Activated T-helper 17 cell treated with anti-CD3 and anti-CD28 coated beads, Interleukin-2, amount 50 U/mL, for 72 hours (primary cell): Measurements from ENCODE around the gene PRKCZ. TPM values are rescaled to one million over a fixed set of nuclear protein-coding genes. Genes with fewer than 3 reads are reported as not detected.

Experiments used
- ATAC-seq: fragments of 150-1000 bp; cut with Tn5 transposase; replicated peaks from 2 replicates; pipeline ENCODE4 v1.10.0; 2021; ENCODE audit warnings: mild to moderate bottlenecking, moderate library complexity
- H3K27ac Mint-ChIP-seq: one replicate; pipeline ENCODE4 v1.8.0; 2022; ENCODE audit warnings: mixed read lengths
- H3K27me3 Mint-ChIP-seq: one replicate; pipeline ENCODE4 v1.8.0; 2022; ENCODE audit warnings: mixed read lengths
- H3K36me3 Mint-ChIP-seq: one replicate; pipeline ENCODE4 v1.8.0; 2022; ENCODE audit warnings: low read depth, mild to moderate bottlenecking, mixed read lengths
- H3K4me1 Mint-ChIP-seq: one replicate; pipeline ENCODE4 v1.8.0; 2022; ENCODE audit warnings: mixed read lengths
- H3K4me3 Mint-ChIP-seq: one replicate; pipeline ENCODE4 v1.8.0; 2022; ENCODE audit warnings: mild to moderate bottlenecking, mixed read lengths
- H3K9me3 Mint-ChIP-seq: one replicate; pipeline ENCODE4 v1.8.0; 2022; ENCODE audit warnings: mixed read lengths
- total RNA-seq, 2 donors: library from RNA; stranded (reverse); gene quantifications; one replicate each; pipeline ENCODE4 v1.2.3, GENCODE V29; 2022

The PRKCZ gene
- total RNA-seq, 2 donors from 2014 or later, result 12.2 to 24.7 TPM

DNA sequence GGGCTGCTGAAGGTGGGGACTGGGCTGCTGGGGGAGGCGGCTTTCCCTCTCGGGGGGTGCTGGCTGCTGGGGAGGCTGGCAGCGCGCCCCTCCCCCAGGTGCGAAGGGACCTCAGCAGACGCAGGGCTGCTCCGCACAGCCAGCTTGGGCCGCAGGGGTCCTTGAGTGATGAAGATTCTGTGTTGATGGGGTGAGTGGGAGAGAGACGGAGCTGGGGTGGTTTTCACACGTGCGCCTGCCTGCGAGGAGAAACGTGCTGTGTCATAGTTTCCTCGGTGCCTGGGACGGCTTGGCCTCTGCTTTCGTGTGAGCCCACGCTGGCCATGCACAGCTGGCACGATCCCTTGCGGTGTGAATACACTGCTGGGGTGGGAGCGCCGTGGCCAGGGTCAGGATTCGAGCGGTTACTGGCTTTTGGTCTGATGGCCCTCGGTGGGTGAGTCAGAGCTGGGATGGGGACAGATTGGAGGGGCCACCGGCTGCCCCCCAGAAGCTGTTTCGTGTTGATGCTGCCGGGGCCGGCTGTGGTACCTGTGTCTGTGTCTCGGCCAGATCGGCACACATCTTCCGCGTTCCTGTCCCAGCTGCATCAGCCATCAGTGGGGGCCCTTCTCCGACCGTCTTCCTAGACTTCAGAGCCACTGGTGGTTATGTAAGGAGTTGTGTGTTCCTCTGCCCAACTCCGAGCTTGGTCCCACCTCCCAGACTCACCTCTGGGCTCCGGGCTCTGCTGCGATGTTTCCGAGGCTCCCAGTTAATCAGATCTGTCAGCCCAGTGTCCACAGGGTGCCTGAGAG lies 24.9 kb downstream of the PRKCZ start:
- Mint-ChIP-seq H3K9me3 (peaks cover 17% of the 10 kb centered on the region), H3K27me3 (no peaks in the 10 kb centered on the region), H3K4me1 (peaks cover 6% of the 10 kb centered on the region), H3K36me3 (peaks cover 40% of the 10 kb centered on the region), H3K27ac (no peak overlapping the region), H3K4me3 (no peak overlapping the region)
- no peak for ATAC-seq

DNA sequence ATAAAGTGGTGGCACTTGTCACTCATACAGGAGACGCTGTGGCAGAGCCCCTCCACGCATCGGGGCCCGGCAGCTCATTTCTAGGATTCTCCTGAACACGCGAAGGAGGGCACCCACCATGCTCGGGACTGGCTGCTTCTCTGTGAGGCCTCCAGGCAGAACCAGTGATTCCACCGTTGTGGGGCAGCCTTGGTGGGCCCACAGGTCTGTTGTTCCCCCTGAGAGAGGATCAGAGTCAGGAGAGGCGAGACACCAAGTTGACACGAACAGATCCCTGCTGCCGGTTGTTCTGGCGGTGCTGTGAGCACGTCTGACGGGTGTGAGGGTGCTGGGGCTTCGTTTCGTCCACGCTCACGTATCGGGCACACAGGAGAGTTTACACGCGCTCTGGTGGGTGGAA lies 26.6 kb downstream of the PRKCZ start:
- Mint-ChIP-seq H3K36me3 (peaks cover 40% of the 10 kb centered on the region), H3K4me1 (peaks cover 4% of the 10 kb centered on the region), H3K27me3 (no peaks in the 10 kb centered on the region), H3K27ac (no peak overlapping the region), H3K9me3 (peaks cover 17% of the 10 kb centered on the region), H3K4me3 (no peak overlapping the region)
- no peak for ATAC-seq

DNA sequence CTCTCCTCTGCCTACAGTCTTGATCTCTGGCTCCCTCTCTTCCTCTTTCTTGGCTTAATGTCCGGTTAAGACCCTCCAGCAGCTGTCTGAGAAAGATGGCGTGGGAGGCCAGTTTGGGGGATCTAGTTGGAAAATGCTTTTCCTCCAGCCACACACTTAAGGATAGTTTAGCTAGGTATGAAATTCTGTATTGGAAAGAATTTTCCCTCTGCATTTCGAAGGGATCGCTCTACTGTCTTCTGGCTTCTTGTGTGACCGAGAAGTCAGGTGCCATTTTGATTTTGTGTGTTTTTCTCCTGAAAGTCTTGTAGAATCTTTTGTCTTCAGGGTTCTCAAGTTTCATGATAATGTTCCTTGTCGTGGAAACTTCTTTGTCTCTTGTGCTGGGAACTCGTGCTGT lies 28.0 kb downstream of the PRKCZ start:
- H3K4me1 Mint-ChIP-seq, result no peaks in the 10 kb centered on the region
- peaks cover 40% of the 10 kb centered on the region for H3K36me3 Mint-ChIP-seq
- H3K9me3 Mint-ChIP-seq, result peaks cover 17% of the 10 kb centered on the region
- no peak overlapping the region for H3K27ac Mint-ChIP-seq
- no peak overlapping the region for H3K4me3 Mint-ChIP-seq
- ATAC-seq, result no peak
- H3K27me3 Mint-ChIP-seq, result no peaks in the 10 kb centered on the region

DNA sequence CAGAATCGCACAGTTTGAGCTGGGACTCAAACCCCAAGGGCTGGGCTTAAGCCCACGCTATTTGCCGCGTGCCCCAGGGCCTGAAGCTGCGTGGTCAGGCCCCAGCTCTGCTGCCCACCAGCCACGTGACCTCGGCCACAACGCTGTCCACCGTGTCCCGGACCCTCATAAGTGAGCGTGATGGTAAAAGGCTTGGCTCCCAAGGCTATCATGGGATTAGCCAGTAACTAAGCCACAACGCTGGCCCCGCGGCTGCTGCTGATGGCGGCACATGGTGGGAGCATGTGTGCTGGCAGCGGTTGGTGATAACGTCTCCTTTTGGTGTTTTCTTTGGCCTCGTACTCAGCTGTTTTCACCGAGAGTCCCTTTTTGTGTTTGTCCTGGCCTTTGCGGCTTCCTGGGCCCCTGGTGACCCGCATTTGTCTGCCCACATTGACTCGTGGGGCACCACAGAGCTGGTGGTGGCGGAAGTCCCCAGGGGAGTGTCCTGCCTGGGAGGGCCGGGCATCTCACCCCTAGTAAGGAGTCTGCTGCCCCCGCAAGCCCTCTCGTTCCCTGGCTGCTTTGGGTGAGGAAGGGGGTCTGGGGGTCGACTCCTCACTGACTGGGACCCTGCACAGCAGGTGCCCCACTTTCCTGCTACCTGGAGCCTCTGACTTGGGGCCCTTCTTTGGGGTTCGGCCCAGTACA lies 29.3 kb downstream of the PRKCZ start:
- Mint-ChIP-seq H3K27me3 (no peaks in the 10 kb centered on the region), H3K36me3 (peaks cover 40% of the 10 kb centered on the region), H3K27ac (no peak overlapping the region), H3K9me3 (peaks cover 17% of the 10 kb centered on the region), H3K4me1 (no peaks in the 10 kb centered on the region), H3K4me3 (no peak overlapping the region)
- no peak for ATAC-seq

DNA sequence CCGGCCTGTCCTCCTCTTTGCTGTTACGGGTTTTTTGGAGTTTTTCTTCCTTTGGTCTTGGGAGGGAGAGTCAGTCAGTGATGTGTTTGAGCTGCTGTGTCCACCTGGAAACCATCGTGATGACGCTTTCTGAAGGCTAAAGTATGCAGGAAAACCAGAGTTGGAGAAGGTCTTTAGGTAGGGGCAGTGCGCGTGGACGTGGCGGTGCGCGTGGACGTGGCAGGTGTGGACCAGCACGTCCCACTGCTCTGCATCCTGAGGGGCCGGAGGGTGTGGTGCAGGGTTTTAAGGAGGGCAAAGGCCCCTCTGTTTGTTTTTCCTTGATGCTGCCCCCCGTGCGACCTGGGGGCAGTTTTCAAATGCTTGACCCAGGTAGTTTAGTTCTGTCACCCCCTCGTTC lies 29.9 kb downstream of the PRKCZ start:
- no peaks in the 10 kb centered on the region for H3K27me3 Mint-ChIP-seq
- H3K4me1 Mint-ChIP-seq, result no peaks in the 10 kb centered on the region
- H3K9me3 Mint-ChIP-seq, result peaks cover 17% of the 10 kb centered on the region
- no peak overlapping the region for H3K4me3 Mint-ChIP-seq
- H3K36me3 Mint-ChIP-seq, result peaks cover 38% of the 10 kb centered on the region
- H3K27ac Mint-ChIP-seq, result no peak overlapping the region
- ATAC-seq, result no peak

DNA sequence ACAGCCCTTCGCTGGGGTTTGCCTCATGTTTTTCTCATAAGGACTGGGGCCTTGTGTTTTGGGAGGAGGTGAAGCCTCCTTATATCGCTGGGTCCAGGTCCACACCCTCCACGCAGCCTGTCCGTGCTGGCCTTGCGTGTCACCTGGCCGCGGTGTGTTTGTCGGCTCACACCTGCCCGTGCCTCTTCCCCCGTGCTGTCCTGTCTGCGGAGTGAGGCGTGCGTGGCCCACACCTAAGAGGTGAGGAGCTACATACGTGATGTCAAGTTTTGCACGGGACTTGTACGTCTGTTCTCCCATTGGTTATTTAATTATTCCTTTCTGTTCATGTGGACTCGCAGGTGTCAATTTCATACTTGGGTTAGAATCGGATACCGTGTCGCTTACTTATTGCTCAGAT lies 30.7 kb downstream of the PRKCZ start:
- H3K36me3 Mint-ChIP-seq, result peaks cover 30% of the 10 kb centered on the region
- H3K27ac Mint-ChIP-seq, result no peak overlapping the region
- no peak overlapping the region for H3K4me3 Mint-ChIP-seq
- H3K4me1 Mint-ChIP-seq, result no peaks in the 10 kb centered on the region
- no peaks in the 10 kb centered on the region for H3K27me3 Mint-ChIP-seq
- peaks cover 17% of the 10 kb centered on the region for H3K9me3 Mint-ChIP-seq
- no peak for ATAC-seq

DNA sequence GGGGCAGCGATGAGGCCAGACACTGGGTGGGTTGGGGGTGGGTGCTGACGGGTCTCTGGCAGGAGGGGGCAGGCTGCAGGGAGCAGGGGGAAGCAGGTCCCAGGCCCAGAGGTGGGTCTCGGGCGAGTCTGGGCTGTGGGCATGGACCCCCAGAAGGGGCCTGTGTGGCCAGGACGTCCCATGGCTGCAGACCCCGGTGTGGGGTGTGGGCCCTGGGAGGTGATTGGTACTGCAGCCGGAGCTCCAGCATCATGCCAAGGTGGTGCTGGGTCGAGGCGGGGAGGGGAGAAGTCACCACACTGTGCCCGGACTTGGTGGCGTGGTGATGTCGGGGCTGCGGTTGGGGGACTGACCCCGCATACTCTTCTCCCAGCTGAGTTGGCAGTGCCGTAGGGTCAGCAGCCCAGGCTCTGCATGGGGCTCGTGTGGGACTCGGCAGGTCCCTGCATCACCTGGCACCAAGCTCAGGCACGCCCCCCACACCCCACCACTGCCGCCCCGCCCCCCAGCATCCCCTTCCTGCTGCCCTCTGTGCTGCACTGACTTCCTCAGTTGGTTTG lies 31.2 kb downstream of the PRKCZ start:
- Mint-ChIP-seq H3K4me3 (no peak overlapping the region), H3K4me1 (no peaks in the 10 kb centered on the region), H3K27me3 (no peaks in the 10 kb centered on the region), H3K9me3 (peaks cover 17% of the 10 kb centered on the region), H3K27ac (no peak overlapping the region), H3K36me3 (peaks cover 25% of the 10 kb centered on the region)
- no peak for ATAC-seq

DNA sequence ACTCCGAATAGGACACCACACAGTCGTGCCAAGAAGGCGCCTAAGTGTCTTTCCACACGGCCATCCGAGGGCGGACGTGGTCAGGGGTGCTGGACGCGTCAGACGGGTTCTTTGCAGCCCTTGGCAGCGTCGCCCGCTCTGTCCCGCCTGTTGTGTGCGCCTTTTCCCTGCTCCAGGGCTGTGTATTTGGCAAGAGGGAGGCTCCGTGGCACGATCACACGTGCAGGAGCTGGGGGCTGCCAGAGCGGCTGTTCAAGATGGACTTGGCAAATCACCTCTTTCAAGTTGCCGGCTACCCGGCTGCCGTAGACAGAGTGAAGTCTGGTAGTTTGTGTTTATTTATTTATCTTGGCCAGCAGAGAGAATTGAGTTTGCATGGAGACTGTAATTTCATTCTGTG lies 31.9 kb downstream of the PRKCZ start:
- Mint-ChIP-seq H3K4me3 (no peak overlapping the region), H3K27me3 (no peaks in the 10 kb centered on the region), H3K9me3 (peaks cover 16% of the 10 kb centered on the region), H3K4me1 (no peaks in the 10 kb centered on the region), H3K27ac (no peak overlapping the region), H3K36me3 (peaks cover 18% of the 10 kb centered on the region)
- no peak for ATAC-seq

DNA sequence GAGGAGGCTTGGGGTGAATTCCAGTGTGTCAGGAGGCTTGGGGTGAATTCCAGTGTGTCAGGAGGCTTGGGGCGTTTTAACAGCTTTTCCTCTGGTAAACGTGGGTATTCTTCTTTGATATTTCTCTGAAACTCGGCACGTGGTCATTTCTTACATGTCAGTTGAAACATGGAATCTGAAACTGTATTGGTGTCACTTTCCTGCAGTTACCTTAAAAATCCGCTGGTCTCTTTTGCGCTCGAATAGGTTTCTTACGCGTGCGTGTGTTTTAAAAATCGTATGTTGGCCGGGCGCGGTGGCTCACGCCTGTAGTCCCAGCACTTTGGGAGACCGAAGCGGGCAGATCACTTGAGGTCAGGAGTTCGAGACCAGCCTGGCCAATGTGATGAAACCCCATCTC lies 33.5 kb downstream of the PRKCZ start:
- no peak for ATAC-seq
- Mint-ChIP-seq H3K9me3 (peaks cover 1% of the 10 kb centered on the region), H3K4me1 (no peaks in the 10 kb centered on the region), H3K4me3 (no peak overlapping the region), H3K27me3 (no peaks in the 10 kb centered on the region), H3K27ac (no peak overlapping the region), H3K36me3 (peaks cover 2% of the 10 kb centered on the region)

DNA sequence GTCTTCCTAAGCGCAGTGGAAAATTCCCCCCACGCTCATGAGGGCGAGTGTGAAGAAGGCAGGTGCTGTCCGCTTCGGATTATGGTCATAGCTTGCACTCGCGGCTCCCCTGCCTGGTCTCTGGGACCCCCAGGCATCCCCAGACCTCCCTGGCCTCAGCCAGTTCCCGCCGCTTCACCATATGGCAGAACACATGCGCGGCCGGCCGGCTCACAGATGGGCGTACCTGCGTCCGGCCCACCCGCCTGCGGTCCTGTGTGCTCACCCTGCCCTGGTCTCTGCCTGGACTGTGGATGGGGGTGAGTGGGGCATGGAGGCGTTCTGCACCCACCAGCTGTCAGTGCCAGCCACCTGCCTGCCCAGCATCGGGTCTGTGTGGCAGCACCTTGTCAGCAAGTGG lies 34.1 kb downstream of the PRKCZ start:
- H3K27ac Mint-ChIP-seq, result no peak overlapping the region
- H3K9me3 Mint-ChIP-seq, result no peaks in the 10 kb centered on the region
- no peak for ATAC-seq
- no peaks in the 10 kb centered on the region for H3K4me1 Mint-ChIP-seq
- H3K4me3 Mint-ChIP-seq, result no peak overlapping the region
- H3K36me3 Mint-ChIP-seq, result no peaks in the 10 kb centered on the region
- no peaks in the 10 kb centered on the region for H3K27me3 Mint-ChIP-seq

DNA sequence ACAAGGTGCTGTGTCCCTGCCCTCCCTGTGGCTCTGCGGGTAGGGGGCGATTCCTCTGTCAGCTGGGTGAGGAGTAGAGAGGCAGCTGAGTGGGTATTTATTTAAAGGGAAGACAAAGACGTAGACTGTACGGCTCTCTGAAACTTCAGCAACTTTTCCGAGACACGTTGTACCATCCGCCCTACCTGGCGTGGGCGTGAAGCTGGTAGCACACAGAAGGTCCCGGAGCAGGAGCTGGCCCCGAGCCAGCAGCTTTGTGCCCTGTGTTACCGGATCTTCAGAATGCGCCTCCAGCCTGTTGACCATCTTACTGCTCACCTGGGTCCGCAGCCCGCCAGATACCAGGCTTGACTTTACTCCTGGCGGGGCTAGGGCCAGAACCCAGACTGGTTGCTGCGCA lies 34.9 kb downstream of the PRKCZ start:
- Mint-ChIP-seq H3K36me3 (no peaks in the 10 kb centered on the region), H3K27me3 (no peaks in the 10 kb centered on the region), H3K9me3 (no peaks in the 10 kb centered on the region), H3K27ac (no peak overlapping the region), H3K4me1 (no peaks in the 10 kb centered on the region), H3K4me3 (no peak overlapping the region)
- ATAC-seq, result no peak

DNA sequence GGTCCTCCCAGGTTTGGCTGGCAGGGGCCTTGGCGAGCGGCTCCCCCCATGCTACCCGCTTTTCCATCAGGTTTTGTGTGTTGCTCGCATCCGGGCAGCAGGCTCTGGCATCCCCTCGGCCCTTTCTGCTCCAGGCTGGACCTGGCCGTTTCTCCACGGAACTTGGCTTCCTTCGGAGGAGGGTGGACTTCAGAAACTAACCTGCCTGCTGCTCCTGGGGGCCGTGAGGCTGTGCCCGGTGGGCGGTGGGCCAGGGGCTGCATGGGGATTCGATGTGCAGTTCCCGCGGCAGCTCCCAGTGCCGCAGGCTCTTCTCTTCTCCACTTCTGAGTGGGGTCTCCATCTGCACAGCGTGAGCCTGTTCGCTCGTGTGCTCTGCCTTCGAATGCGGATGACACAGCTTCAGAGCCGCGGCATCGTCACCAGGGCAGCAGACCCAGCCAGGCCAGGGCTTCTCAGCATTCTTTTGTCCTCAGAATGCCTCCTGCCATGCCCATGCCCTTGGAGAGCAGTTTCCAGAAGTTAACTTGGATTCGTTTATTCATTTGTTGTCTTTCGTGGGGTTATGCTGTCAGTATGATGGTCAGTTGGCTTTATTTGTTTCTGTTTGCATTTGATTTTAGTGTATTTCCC lies 36.4 kb downstream of the PRKCZ start:
- H3K36me3 Mint-ChIP-seq, result no peaks in the 10 kb centered on the region
- H3K9me3 Mint-ChIP-seq, result no peaks in the 10 kb centered on the region
- H3K4me3 Mint-ChIP-seq, result no peak overlapping the region
- H3K4me1 Mint-ChIP-seq, result peaks cover 3% of the 10 kb centered on the region
- H3K27me3 Mint-ChIP-seq, result no peaks in the 10 kb centered on the region
- no peak for ATAC-seq
- no peak overlapping the region for H3K27ac Mint-ChIP-seq

DNA sequence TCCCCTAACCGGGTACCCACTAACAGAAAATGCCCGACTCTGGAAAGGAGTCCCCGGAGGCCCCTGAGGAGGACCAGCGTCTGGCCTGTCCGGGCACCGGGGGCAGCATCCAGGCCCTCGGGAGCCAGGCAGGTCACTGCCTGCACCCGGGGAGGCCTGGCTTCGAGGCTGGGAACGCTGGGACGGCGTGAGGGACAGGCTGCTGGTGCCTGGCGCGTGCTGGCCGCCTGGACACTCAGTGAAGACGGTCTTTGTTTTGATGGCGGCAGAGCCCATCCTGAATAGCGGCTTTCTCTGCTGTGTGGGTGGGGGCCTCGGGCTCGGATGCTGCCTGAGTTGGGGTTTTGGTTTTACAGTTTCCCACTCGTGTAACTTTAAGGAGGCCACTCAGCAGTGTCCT lies 37.6 kb downstream of the PRKCZ start:
- Mint-ChIP-seq H3K4me3 (no peak overlapping the region), H3K27me3 (no peaks in the 10 kb centered on the region), H3K36me3 (no peaks in the 10 kb centered on the region), H3K27ac (no peak overlapping the region), H3K4me1 (peaks cover 4% of the 10 kb centered on the region), H3K9me3 (no peaks in the 10 kb centered on the region)
- no peak for ATAC-seq

DNA sequence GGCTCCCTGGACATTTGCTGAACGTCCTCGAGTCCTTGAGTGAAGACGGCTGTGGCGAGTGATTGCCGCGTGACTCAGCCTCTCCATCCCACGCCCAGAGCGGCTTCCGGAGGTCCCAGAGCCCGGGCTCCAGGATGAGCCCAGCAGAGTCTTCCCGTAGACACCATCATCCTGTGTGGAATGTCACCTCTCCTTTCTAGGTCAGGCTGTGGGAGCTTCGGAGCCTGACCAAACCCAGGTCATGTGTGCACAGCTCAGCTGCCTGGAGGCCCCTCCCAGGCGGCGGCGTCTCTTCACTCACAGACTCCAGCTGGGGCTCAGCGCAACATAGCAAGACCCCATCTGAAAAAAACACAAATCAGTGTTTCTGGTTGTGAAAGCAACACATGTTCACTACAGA lies 38.2 kb downstream of the PRKCZ start:
- Mint-ChIP-seq H3K36me3 (no peaks in the 10 kb centered on the region), H3K27ac (no peak overlapping the region), H3K27me3 (no peaks in the 10 kb centered on the region)

DNA sequence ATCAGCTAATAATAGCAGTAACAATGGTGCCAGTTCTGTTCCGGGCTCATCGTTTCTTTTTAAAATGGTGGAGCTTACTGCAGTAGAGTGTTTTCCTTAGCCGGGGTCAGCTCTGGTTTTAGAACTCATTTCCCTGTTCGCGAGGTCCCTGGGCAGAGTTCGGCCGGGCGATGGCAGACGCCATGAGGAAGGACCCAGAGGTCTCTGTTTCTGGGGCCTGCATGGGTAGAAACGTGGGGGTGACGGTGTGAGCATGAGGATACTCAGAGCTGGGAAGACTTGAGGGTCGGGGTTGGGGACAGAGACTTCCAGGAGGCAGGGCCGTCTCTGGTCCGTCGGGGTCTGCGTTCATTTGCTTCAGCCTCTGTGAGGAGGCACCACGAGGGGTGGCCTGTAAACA lies 38.8 kb downstream of the PRKCZ start:
- H3K27me3 Mint-ChIP-seq, result no peaks in the 10 kb centered on the region
- no peak overlapping the region for H3K4me3 Mint-ChIP-seq
- peaks cover 4% of the 10 kb centered on the region for H3K4me1 Mint-ChIP-seq
- H3K36me3 Mint-ChIP-seq, result no peaks in the 10 kb centered on the region
- H3K9me3 Mint-ChIP-seq, result no peaks in the 10 kb centered on the region
- ATAC-seq, result no peak
- no peak overlapping the region for H3K27ac Mint-ChIP-seq

More for the DNA sequence above, 38.2 kb downstream of the PRKCZ start:
- ATAC-seq, result no peak
- no peaks in the 10 kb centered on the region for H3K9me3 Mint-ChIP-seq
- peaks cover 4% of the 10 kb centered on the region for H3K4me1 Mint-ChIP-seq
- H3K4me3 Mint-ChIP-seq, result no peak overlapping the region
